Type B pancreatic cell (in vitro differentiated cells): Measurements from ENCODE around the gene TM4SF20. TPM values are rescaled to one million over a fixed set of nuclear protein-coding genes. Genes with fewer than 3 reads are reported as not detected.
"Not testable (repeated sequence)": the region's sequence is repeated elsewhere in the genome, so short reads cannot be mapped to it uniquely, and the experiment has no call there.

Source experiments
- DNase-seq: peaks from one replicate; pipeline ENCODE4 v3.0.0; 2021; ENCODE audit warnings: mixed read lengths; ENCODE audit not compliant: unreplicated experiment; ENCODE audit errors: extremely low spot score
- H3K27ac Mint-ChIP-seq: 2 replicates; pipeline ENCODE4 v1.8.0; 2021; ENCODE audit warnings: mild to moderate bottlenecking, mixed read lengths
- H3K27me3 Mint-ChIP-seq: 2 replicates; pipeline ENCODE4 v1.8.0; 2021; ENCODE audit warnings: mixed read lengths
- H3K36me3 Mint-ChIP-seq: 2 replicates; pipeline ENCODE4 v1.8.0; 2021; ENCODE audit warnings: mixed read lengths
- H3K4me1 Mint-ChIP-seq: one replicate; pipeline ENCODE4 v1.8.0; 2021; ENCODE audit warnings: mixed read lengths; ENCODE audit not compliant: unreplicated experiment
- H3K4me3 Mint-ChIP-seq: 2 replicates; pipeline ENCODE4 v1.8.0; 2021; ENCODE audit warnings: mild to moderate bottlenecking, mixed read lengths
- H3K9me3 Mint-ChIP-seq: 2 replicates; pipeline ENCODE4 v1.8.0; 2021; ENCODE audit warnings: mixed read lengths
- total RNA-seq: library from RNA; stranded (reverse); gene quantifications from 2 replicates; pipeline ENCODE4 v1.2.1, GENCODE V29; 2021; ENCODE audit warnings: low replicate concordance
- TF ChIP-seq, protein P1 (sequence below): fragments of 200-600 bp; sonication (generic); conservative IDR thresholded peaks from 2 replicates; pipeline ENCODE4 v1.5.0; 2021; ENCODE audit warnings: antibody characterized with exemption, mild to moderate bottlenecking

The TM4SF20 gene
- total RNA-seq, 1 donor from 2014 or later = 3.7 TPM

GRCh38 chr2:227370092-227370491, 9.0 kb downstream of the TM4SF20 start:
- Mint-ChIP-seq H3K27ac (no peak overlapping the region), H3K4me1 (no peaks in the 10 kb centered on the region), H3K36me3 (no peaks in the 10 kb centered on the region), H3K4me3 (no peak overlapping the region), H3K9me3 (peaks cover 6% of the 10 kb centered on the region), H3K27me3 (no peaks in the 10 kb centered on the region)
- TF ChIP-seq, protein P1, sequence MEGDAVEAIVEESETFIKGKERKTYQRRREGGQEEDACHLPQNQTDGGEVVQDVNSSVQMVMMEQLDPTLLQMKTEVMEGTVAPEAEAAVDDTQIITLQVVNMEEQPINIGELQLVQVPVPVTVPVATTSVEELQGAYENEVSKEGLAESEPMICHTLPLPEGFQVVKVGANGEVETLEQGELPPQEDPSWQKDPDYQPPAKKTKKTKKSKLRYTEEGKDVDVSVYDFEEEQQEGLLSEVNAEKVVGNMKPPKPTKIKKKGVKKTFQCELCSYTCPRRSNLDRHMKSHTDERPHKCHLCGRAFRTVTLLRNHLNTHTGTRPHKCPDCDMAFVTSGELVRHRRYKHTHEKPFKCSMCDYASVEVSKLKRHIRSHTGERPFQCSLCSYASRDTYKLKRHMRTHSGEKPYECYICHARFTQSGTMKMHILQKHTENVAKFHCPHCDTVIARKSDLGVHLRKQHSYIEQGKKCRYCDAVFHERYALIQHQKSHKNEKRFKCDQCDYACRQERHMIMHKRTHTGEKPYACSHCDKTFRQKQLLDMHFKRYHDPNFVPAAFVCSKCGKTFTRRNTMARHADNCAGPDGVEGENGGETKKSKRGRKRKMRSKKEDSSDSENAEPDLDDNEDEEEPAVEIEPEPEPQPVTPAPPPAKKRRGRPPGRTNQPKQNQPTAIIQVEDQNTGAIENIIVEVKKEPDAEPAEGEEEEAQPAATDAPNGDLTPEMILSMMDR = no peak
- no peak for DNase-seq

DNA sequence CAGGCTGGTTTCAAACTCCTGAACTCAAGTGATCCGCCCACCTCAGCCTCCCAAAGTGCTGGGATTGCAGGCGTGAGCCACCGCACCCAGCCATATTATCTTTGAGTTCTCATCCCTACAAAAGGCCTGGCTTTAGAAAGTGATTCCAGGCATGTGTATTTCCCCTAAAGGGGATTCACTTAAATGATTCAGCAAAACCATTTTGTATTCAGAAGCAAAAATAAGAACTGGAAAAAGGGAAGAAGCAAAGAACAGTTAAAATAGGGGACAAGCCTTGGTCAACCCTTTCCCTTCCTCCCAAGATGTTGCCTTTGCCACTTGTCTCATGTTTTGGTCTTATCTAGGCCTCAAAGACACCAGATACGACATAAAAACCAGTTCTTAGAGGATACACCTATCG, 10.5 kb downstream of the TM4SF20 start:
- no peaks in the 10 kb centered on the region for H3K27me3 Mint-ChIP-seq
- no peak overlapping the region for H3K4me3 Mint-ChIP-seq
- no peaks in the 10 kb centered on the region for H3K4me1 Mint-ChIP-seq
- H3K36me3 Mint-ChIP-seq = no peaks in the 10 kb centered on the region
- no peak overlapping the region for H3K27ac Mint-ChIP-seq
- peaks cover 6% of the 10 kb centered on the region for H3K9me3 Mint-ChIP-seq
- no peak for DNase-seq
- TF ChIP-seq, protein P1 = no peak

DNA sequence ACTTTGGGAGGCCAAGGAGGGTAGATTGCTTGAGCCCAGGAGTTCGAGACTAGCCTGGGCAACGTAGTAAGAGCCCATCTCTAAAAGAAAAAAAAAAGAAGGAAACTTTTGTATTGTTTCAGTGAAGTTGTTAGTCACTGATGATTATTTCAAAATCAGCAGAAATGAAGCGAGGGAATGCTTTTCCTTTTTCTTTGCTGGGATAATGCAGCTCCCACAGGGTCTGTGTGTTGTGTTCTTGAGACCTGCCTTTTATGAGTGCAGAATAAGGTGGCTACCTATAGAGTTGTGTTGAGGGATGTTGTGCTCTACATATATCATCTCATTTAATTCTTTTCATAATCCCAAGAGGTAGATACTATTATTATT, 11.7 kb downstream of the TM4SF20 start:
- Mint-ChIP-seq H3K4me3 (no peak overlapping the region), H3K36me3 (no peaks in the 10 kb centered on the region), H3K27ac (no peak overlapping the region), H3K4me1 (no peaks in the 10 kb centered on the region), H3K9me3 (peaks cover 6% of the 10 kb centered on the region), H3K27me3 (no peaks in the 10 kb centered on the region)
- no peak for DNase-seq
- TF ChIP-seq, protein P1 = no peak

- no peaks in the 10 kb centered on the region for H3K27me3 Mint-ChIP-seq
- DNase-seq = no peak
Observed at GRCh38 chr2:227366769-227367426, 12.2 kb downstream of the TM4SF20 start.

DNA sequence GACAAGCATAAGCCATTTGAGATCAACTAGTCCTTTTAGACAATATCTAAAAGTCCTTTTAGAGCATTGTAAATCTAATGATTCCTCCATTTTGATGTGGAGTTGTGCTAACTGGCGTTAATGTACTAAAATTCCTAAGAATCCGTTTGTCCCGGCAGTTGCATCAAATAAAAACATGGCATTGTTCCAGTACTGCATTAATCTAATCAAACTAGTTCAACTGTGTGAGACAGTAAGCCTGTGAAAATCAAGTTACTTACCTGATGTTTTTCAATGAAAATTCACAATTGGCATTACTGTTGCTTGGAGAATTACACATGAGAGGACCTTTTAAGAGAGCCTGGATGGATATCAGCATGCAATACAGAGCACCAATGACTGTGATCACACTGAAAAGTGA, 13.3 kb downstream of the TM4SF20 start:
- Mint-ChIP-seq H3K36me3 (peaks cover 2% of the 10 kb centered on the region), H3K4me1 (no peaks in the 10 kb centered on the region), H3K9me3 (peaks cover 6% of the 10 kb centered on the region), H3K27me3 (no peaks in the 10 kb centered on the region), H3K4me3 (no peak overlapping the region), H3K27ac (no peak overlapping the region)
- DNase-seq = no peak
- TF ChIP-seq, protein P1 = no peak

More at GRCh38 chr2:227366769-227367426, 12.2 kb downstream of the TM4SF20 start:
- Mint-ChIP-seq H3K4me3 (no peak overlapping the region), H3K4me1 (no peaks in the 10 kb centered on the region), H3K36me3 (no peaks in the 10 kb centered on the region), H3K9me3 (peaks cover 6% of the 10 kb centered on the region), H3K27ac (no peak overlapping the region)
- TF ChIP-seq, protein P1 = no peak

DNA sequence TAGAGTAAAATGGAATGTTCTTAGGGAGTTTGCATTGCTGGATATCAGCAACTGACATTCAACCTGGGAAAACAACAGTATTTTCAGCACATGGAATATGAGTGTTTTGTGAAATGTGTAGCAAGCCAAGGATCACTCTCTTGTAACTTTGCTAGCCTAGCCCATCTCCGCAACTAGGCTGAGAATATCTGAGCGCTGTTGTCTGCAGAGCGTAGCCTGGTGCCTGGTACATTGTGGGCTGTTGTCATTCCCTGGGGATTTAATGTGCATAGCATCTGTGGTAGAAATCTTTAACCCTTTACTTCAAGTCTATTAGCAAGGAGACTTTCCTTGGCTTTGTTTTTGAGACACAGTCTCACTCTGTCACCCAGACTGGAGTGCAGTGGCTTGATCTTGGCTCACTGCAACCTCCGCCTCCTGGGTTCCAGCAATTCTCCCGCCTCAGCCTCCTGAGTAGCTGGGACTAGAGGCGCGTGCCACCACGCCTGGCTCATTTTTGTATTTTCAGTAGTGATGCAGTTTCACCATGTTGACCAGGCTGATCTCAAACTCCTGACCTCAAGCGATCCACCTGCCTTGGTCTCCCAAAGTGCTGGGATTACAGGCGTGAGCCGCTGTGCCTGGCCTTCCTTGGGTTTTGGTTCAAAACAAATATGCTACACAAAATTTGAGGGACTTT, 14.4 kb downstream of the TM4SF20 start:
- not testable (repeated sequence) for H3K9me3 Mint-ChIP-seq, H3K27ac Mint-ChIP-seq, H3K27me3 Mint-ChIP-seq, H3K4me1 Mint-ChIP-seq, DNase-seq, H3K36me3 Mint-ChIP-seq, H3K4me3 Mint-ChIP-seq
